GM12878 (cell line): ENCODE measurements around the gene ZNF502. TPM values are rescaled to one million over a fixed set of nuclear protein-coding genes. Genes with fewer than 3 reads are reported as not detected.

Experiments
- ATAC-seq: fragments of 200-7000 bp; cut with Tn5 transposase; 3 replicates; pipeline ENCODE4 v1.9.1; 2020; ENCODE audit warnings: mild to moderate bottlenecking, moderate library complexity
- Bru-seq: library from RNA; stranded (reverse); fragments of 400-500 nt; gene quantifications from one replicate; lab custom pipeline; 2021; lab: Mats Ljungman, UMichigan
- BruChase-seq, 2 experiments: library from RNA; stranded (reverse); fragments of 400-500 nt; gene quantifications; one replicate each; lab custom pipeline; 2021; lab: Mats Ljungman, UMichigan
- BruUV-seq: library from RNA; stranded (reverse); fragments of 400-500 nt; replicated peaks from 2 replicates; lab custom pipeline; 2021; lab: Mats Ljungman, UMichigan
- CTCF ChIA-PET: fragments of 300-600 bp; sonication (Branson Sonifier 250); formaldehyde crosslinking; extraction: SDS; loops from one replicate; lab custom pipeline; 2021; ENCODE audit warnings: inconsistent platforms; lab: Yijun Ruan, JAX
- POLR2A ChIA-PET: fragments of 350-600 bp; formaldehyde crosslinking; extraction: SDS; loops from one replicate; lab custom pipeline; 2021; ENCODE audit warnings: inconsistent platforms; lab: Charles Lee
- RAD21 ChIA-PET: fragments of 300-600 bp; sonication (Branson Sonifier 250); formaldehyde crosslinking; loops from one replicate; lab custom pipeline; 2023; ENCODE audit warnings: antibody characterized with exemption; ENCODE audit not compliant: unreplicated experiment; lab: Charles Lee
- SMC1A ChIA-PET: fragments of 300-600 bp; sonication (Branson Sonifier 250); formaldehyde crosslinking; loops from one replicate; lab custom pipeline; 2023; ENCODE audit not compliant: unreplicated experiment, uncharacterized antibody; lab: Charles Lee
- DNase-seq: peaks from one replicate; pipeline ENCODE4 v3.0.0-alpha.2; 2011; ENCODE audit warnings: low read depth, low spot score
- FAIRE-seq: peaks from 3 replicates; lab custom pipeline; 2011; peaks lifted over from hg19 to GRCh38; lab: Jason Lieb, UNC
- H2AFZ ChIP-seq: 2 replicates; pipeline ENCODE4 v1.6.0; 2011; ENCODE audit warnings: low read depth, low read length, control low read depth; ENCODE audit not compliant: control insufficient read depth
- H3K27ac ChIP-seq: 2 replicates; pipeline ENCODE4 v1.5.1; 2011; ENCODE audit warnings: control low read depth; ENCODE audit not compliant: control insufficient read depth, insufficient read depth
- H3K27me3 ChIP-seq, 2 experiments: replicated peaks in 1 of 2; 2 replicates each; pipeline versions ENCODE4 v1.6.0 to v1.6.1; 2011; ENCODE audit warnings: low read length in 1 of 2; ENCODE audit not compliant: control insufficient read depth in 2 of 2, insufficient read depth in 2 of 2
- H3K36me3 ChIP-seq, 2 experiments: 2 replicates each; pipeline ENCODE4 v1.5.1; 2011; ENCODE audit warnings: low read length in 1 of 2; ENCODE audit not compliant: control insufficient read depth in 2 of 2, insufficient read depth in 2 of 2
- H3K4me1 ChIP-seq: 2 replicates; pipeline ENCODE4 v1.6.1; 2011; ENCODE audit warnings: mild to moderate bottlenecking, low read length, moderate library complexity, mixed read lengths; ENCODE audit not compliant: control insufficient read depth, insufficient read depth
- H3K4me2 ChIP-seq: 2 replicates; pipeline ENCODE4 v1.6.0; 2011; ENCODE audit warnings: control low read depth; ENCODE audit not compliant: control insufficient read depth, insufficient read depth
- H3K4me3 ChIP-seq: fragments of 200-600 bp; sonication (generic); 2 replicates; pipeline ENCODE4 v1.5.1; 2016
- H3K79me2 ChIP-seq: 2 replicates; pipeline ENCODE4 v1.6.0; 2011; ENCODE audit warnings: low read length; ENCODE audit not compliant: control insufficient read depth, insufficient read depth
- H3K9ac ChIP-seq: 2 replicates; pipeline ENCODE4 v1.8.0; 2011; ENCODE audit warnings: low read length, control low read depth, mixed read lengths; ENCODE audit not compliant: control insufficient read depth, insufficient read depth
- H3K9me3 ChIP-seq: replicated peaks from 3 replicates; pipeline ENCODE4 v1.5.1; 2011; ENCODE audit warnings: mild to moderate bottlenecking, low read length; ENCODE audit not compliant: control insufficient read depth, insufficient read depth
- H4K20me1 ChIP-seq: 2 replicates; pipeline ENCODE4 v1.6.0; 2011; ENCODE audit not compliant: control insufficient read depth, insufficient read depth
- BRCA1 ChIP-seq: IDR thresholded peaks from 2 replicates; pipeline ENCODE4 v1.6.1; 2011; ENCODE audit warnings: low read depth, low read length, improper control_type of control experiment
- EGR1 ChIP-seq, 2 experiments: IDR thresholded peaks; 1 replicate in 1 of 2; 2 replicates in 1 of 2; pipeline ENCODE4 v1.6.1; 2011 to 2012; ENCODE audit warnings: low read depth in 2 of 2, low read length in 2 of 2, borderline replicate concordance in 1 of 2, mild to moderate bottlenecking in 1 of 2, moderate library complexity in 1 of 2
- EP300 ChIP-seq, 2 experiments: fragments of 150-350 bp in 1 of 2; IDR thresholded peaks; 2 replicates each; pipeline ENCODE4 v1.6.1; 2011 to 2012; ENCODE audit warnings: low read depth in 2 of 2, low read length in 2 of 2, borderline replicate concordance in 1 of 2, improper control_type of control experiment in 1 of 2, inconsistent platforms in 1 of 2; ENCODE audit not compliant: control insufficient read depth in 1 of 2
- IKZF2 ChIP-seq, 2 experiments: fragments of 450-650 bp; IDR thresholded peaks; 2 replicates each; pipeline ENCODE4 v1.6.1; 2017; ENCODE audit warnings: mild to moderate bottlenecking in 2 of 2, moderate library complexity in 2 of 2
- IRF5 ChIP-seq: fragments of 450-650 bp; IDR thresholded peaks from 2 replicates; pipeline ENCODE4 v1.6.1; 2017; ENCODE audit warnings: borderline replicate concordance
- KAT2A ChIP-seq: conservative IDR thresholded peaks from 2 replicates; pipeline ENCODE4 v1.6.1; 2011; ENCODE audit warnings: low read depth, low read length; ENCODE audit not compliant: control insufficient read depth
- PAX8 ChIP-seq: fragments of 450-650 bp; IDR thresholded peaks from 2 replicates; pipeline ENCODE4 v1.6.1; 2017; ENCODE audit warnings: mild to moderate bottlenecking, moderate library complexity
- PBX3 ChIP-seq: IDR thresholded peaks from 2 replicates; pipeline ENCODE4 v1.6.1; 2011; ENCODE audit warnings: mild to moderate bottlenecking, low read depth, low read length, moderate library complexity; ENCODE audit not compliant: insufficient replicate concordance
- RAD21 ChIP-seq: IDR thresholded peaks from 2 replicates; pipeline ENCODE4 v1.6.1; 2011; ENCODE audit warnings: mild to moderate bottlenecking, low read depth, low read length, moderate library complexity; ENCODE audit not compliant: insufficient read depth
- RB1 ChIP-seq: fragments of 450-650 bp; formaldehyde crosslinking; IDR thresholded peaks from 2 replicates; pipeline ENCODE4 v1.6.1; 2017; ENCODE audit warnings: mild to moderate bottlenecking, borderline replicate concordance
- RBBP5 ChIP-seq: fragments of 200-600 bp; sonication (generic); conservative IDR thresholded peaks from 2 replicates; pipeline ENCODE4 v1.6.1; 2016
- RUNX3 ChIP-seq: IDR thresholded peaks from 2 replicates; pipeline ENCODE4 v1.6.1; 2012; ENCODE audit warnings: low read length, inconsistent platforms
- SIX5 ChIP-seq: IDR thresholded peaks from 2 replicates; pipeline ENCODE4 v1.6.1; 2011; ENCODE audit warnings: mild to moderate bottlenecking, low read depth, low read length, moderate library complexity; ENCODE audit not compliant: severe bottlenecking
- YY1 ChIP-seq: IDR thresholded peaks from 2 replicates; pipeline ENCODE4 v1.6.1; 2011; ENCODE audit warnings: low read depth, mild to moderate bottlenecking, low read length
- ZNF207 ChIP-seq: fragments of 450-650 bp; IDR thresholded peaks from 2 replicates; pipeline ENCODE4 v1.6.1; 2014; ENCODE audit warnings: antibody characterized with exemption, mild to moderate bottlenecking, borderline replicate concordance
- ZNF24 ChIP-seq: fragments of 450-650 bp; IDR thresholded peaks from 2 replicates; pipeline ENCODE4 v1.6.1; 2017; ENCODE audit warnings: antibody characterized with exemption, mild to moderate bottlenecking
- WGBS: methylation state at CpG from one replicate; pipeline ENCODE4 v1.1.6; 2016; ENCODE audit warnings: low lambda C conversion rate; ENCODE audit not compliant: insufficient replicate concordance, insufficient coverage; ENCODE audit errors: missing lambda C conversion rate; 5-methylcytosine and 5-hydroxymethylcytosine counted together
- in situ Hi-C: fragments of 300-500 bp; cut with MboI; formaldehyde crosslinking; loops from 9 replicates; pipeline ENCODE4 v1.14.3; 2018; ENCODE audit warnings: mixed read lengths
- intact Hi-C: fragments of 100-400 bp; cut with micrococcal nuclease; formaldehyde crosslinking; loops from one replicate; pipeline ENCODE4 v1.14.2; 2022; ENCODE audit not compliant: unreplicated experiment
- long read RNA-seq, 2 experiments: library from polyadenylated mRNA; unstranded; transcript quantifications; one replicate each; pipeline ENCODE4 v2.0.0, GENCODE V29; 2019 to 2020
- polyA minus RNA-seq, 3 experiments: library from RNA; depleted of rRNA, polyadenylated mRNA; stranded (reverse); fragments of >200 nt; gene quantifications; 2 replicates each; pipeline ENCODE4 v1.2.3, GENCODE V29; 2011
- polyA plus RNA-seq, 11 experiments: library from polyadenylated mRNA; depleted of rRNA in 4 of 11; unstranded in 6 of 11; stranded (reverse) in 5 of 11; fragments of >200 nt; fragmentation: Nextera tagmentation in 4 of 11; fragmentation: Illumina TruSeq in 1 of 11; extraction: Ambion mirVana in 4 of 11; extraction: Trizol in 1 of 11; gene quantifications; 1 replicate in 1 of 11; 2 replicates in 10 of 11; pipeline versions ENCODE4 v1.2.1 to v1.2.3, GENCODE V29; 2011 to 2016; ENCODE audit warnings: inconsistent platforms in 2 of 11, missing spikeins in 2 of 11, low read depth in 1 of 11
- total RNA-seq, 4 experiments: library from RNA; depleted of rRNA in 3 of 4; stranded (reverse); fragments of >200 nt in 3 of 4; fragmentation: Illumina TruSeq in 1 of 4; extraction: Trizol in 1 of 4; gene quantifications; 2 replicates each; pipeline versions ENCODE4 v1.2.1 to v1.2.3, GENCODE V29; 2013 to 2021
- TF ChIP-seq, protein P1 (sequence below): IDR thresholded peaks from 2 replicates; pipeline ENCODE4 v1.6.1; 2012; ENCODE audit warnings: low read depth, low read length, improper control_type of control experiment

ZNF502 gene
- total RNA-seq (2013; cell fraction: nucleolus; rRNA removed): 3.5 and 4.8 TPM in 2 replicates
- total RNA-seq (2014; rRNA removed) (0.96 and 1.5 TPM in 2 replicates), total RNA-seq (2014; rRNA removed; fragmentation: Illumina TruSeq; extraction: Trizol) (1.6 and 1.8 TPM in 2 replicates), total RNA-seq (2021) (1.2 and 1.4 TPM in 2 replicates), polyA plus RNA-seq (2011; rRNA removed) (0.39 and 0.50 TPM in 2 replicates), polyA plus RNA-seq (2014; fragmentation: Illumina TruSeq; extraction: Trizol) (1.2 and 1.6 TPM in 2 replicates), polyA plus RNA-seq (2014; fragmentation: Nextera tagmentation; extraction: Ambion mirVana) (1 to 10 TPM in 1 of 2 experiments, under 1 TPM in 1; 0.84 to 1.0 TPM), polyA plus RNA-seq (2014; rRNA removed) (0.61 and 0.69 TPM in 2 replicates), polyA plus RNA-seq (2016; fragmentation: Nextera tagmentation; extraction: Ambion mirVana) (1 to 10 TPM; 1.3 to 1.7 TPM), polyA minus RNA-seq (2011; rRNA and poly(A)+ RNA removed) (0.37 and 0.41 TPM in 2 replicates), Bru-seq, nascent RNA (percentile 52 among the genes with signal in this experiment), BruChase-seq, experiment 1, labeled RNA remaining after a 6-hour chase (percentile 41 among the genes with signal in this experiment), BruChase-seq, experiment 2, labeled RNA remaining after a 2-hour chase (percentile 48 among the genes with signal in this experiment)
- polyA plus RNA-seq (2011; ENCODE audit: low read depth): 0.93 TPM
- polyA plus RNA-seq (2011; cell fraction: cytosol; rRNA removed): 0.12 and 0.15 TPM in 2 replicates
- polyA plus RNA-seq (2011; cell fraction: nucleus; rRNA removed): 0.26 and 0.43 TPM in 2 replicates
- polyA plus RNA-seq (2012): 0.93 and 1.0 TPM in 2 replicates
- polyA minus RNA-seq (2011; cell fraction: cytosol; rRNA and poly(A)+ RNA removed): not detected in 2 replicates
- 0.24 TPM in 1 of 2 replicates, not detected in the other for polyA minus RNA-seq (2011; cell fraction: nucleus; rRNA and poly(A)+ RNA removed)
- long read RNA-seq, experiment 1: 0 reads
- long read RNA-seq, experiment 2, partial matches to known transcripts: 0 of 4 reads
- long read RNA-seq, experiment 2, other reads (novel, unspliced or antisense): 2 of 4 reads

DNA sequence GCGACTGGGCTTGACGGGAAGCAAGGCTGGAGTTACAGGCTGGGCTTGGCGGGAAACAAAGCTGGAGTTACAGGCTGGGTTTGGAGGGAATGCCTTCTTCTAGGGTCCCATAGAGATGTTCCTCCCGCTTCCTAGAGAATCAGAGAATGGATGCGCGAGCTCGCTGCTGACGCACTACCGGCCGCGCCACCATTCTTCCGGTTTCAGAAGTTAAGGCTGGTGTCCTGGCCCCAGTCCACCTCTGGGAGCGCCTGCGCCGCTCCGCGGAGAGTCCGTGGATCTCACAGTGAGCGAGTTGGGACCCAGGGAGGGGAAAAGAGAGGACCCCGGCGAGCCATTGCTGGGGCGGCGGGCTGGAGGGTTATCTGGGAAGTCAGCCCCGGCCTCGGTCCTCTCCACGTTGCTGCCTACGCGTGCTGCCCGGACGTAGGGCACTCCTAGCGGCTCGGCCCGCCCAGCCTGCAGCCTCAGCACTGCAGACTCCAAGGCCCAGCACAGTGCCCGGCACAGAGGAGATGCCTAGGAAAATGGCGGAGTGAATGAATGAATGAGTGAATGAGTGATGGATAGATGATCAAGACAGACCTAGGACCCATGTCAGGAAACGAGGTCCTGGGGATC is at the start of gene ZNF502:
Gene ZNF502 (plus strand): TSS at position 206 of the 621 bp plus-strand sequence. CDS start 7,602 bp downstream, outside the sequence.
- 11% methylated on average over 36 of the region's 36 CpGs for WGBS
- Histone ChIP-seq H3K9me3 (peaks cover 14% of the 10 kb centered on the region), H4K20me1 (no peaks in the 10 kb centered on the region), H3K4me3 (peak within 1 kb of the TSS; percentile 48; the same call in 1 of the 2 replicates), H3K4me1 (no peaks in the 10 kb centered on the region), H2AFZ (peak within 1 kb of the TSS; percentile 82), H3K27me3 (no peaks in the 10 kb centered on the region), H3K27ac (no peak within 1 kb of the TSS), H3K9ac (no peak within 1 kb of the TSS), H3K4me2 (peak within 1 kb of the TSS; percentile 57), H3K79me2 (no peaks in the 10 kb centered on the region), H3K36me3 (no peaks in the 10 kb centered on the region)
- ChIA-PET RAD21 (no interaction called here), POLR2A (no interaction called here), CTCF (no interaction called here), SMC1A (no interaction called here)
- DNase-seq: no peak
- peak; percentile 77 for ATAC-seq
- FAIRE-seq: no peak
- in situ Hi-C loops (no loop called here), intact Hi-C loops (no loop called here)
- BruUV-seq: TSS peak; percentile 69
- TF ChIP-seq ZNF207: no peak
- peak; percentile 30 for TF ChIP-seq SIX5
- TF ChIP-seq IRF5: no peak
- no peak for TF ChIP-seq BRCA1
- no peak for TF ChIP-seq EP300 (IDR thresholded peaks at IDR 0.05; ENCODE audit: borderline replicate concordance in 1 of 2, control insufficient read depth in 1 of 2, low read depth in 2 of 2, low read length in 2 of 2)
- no peak for TF ChIP-seq KAT2A
- peak; percentile 87 for TF ChIP-seq ZNF24
- TF ChIP-seq RBBP5: no peak
- TF ChIP-seq RUNX3: peak; percentile 26; the same call in 1 of the 2 replicates
- no peak for TF ChIP-seq PBX3
- no peak for TF ChIP-seq RB1
- TF ChIP-seq, protein P1, sequence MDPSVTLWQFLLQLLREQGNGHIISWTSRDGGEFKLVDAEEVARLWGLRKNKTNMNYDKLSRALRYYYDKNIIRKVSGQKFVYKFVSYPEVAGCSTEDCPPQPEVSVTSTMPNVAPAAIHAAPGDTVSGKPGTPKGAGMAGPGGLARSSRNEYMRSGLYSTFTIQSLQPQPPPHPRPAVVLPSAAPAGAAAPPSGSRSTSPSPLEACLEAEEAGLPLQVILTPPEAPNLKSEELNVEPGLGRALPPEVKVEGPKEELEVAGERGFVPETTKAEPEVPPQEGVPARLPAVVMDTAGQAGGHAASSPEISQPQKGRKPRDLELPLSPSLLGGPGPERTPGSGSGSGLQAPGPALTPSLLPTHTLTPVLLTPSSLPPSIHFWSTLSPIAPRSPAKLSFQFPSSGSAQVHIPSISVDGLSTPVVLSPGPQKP: no peak
- TF ChIP-seq YY1: peak; percentile 45; the same call in 1 of the 2 replicates
- TF ChIP-seq IKZF2 (IDR thresholded peaks at IDR 0.05): no peak
- TF ChIP-seq EGR1 (IDR thresholded peaks at IDR 0.05; ENCODE audit: borderline replicate concordance in 1 of 2, low read depth in 2 of 2, low read length in 2 of 2): 0 out of 3 replicates have a peak, but pooled peaks of 1 of the 2 experiments have one; percentile 10
- TF ChIP-seq PAX8: no peak
- no peak for TF ChIP-seq RAD21
